PC-9 (cell line): ENCODE measurements around the gene HMGXB4.

Experiments
- CTCF ChIP-seq: fragments of 200-600 bp; sonication (generic); conservative IDR thresholded peaks from 2 replicates; pipeline ENCODE4 v1.6.1; 2017; ENCODE audit warnings: mixed run types, antibody characterized with exemption, mild to moderate bottlenecking, moderate library complexity
- EZH2 ChIP-seq: fragments of 200-600 bp; sonication (generic); IDR thresholded peaks from 2 replicates; pipeline ENCODE4 v1.8.0; 2017; ENCODE audit warnings: antibody characterized with exemption, low read depth

- TF ChIP-seq CTCF: no peak
- no peak for TF ChIP-seq EZH2
Observed at GRCh38 chr22:35342390-35342789, 85.1 kb downstream of the HMGXB4 start.
